Naive B cell (primary cell): Measurements from ENCODE around the gene ULBP3. TPM values are rescaled to one million over a fixed set of nuclear protein-coding genes. Genes with fewer than 3 reads are reported as not detected.
"Not testable (repeated sequence)": the region's sequence is repeated elsewhere in the genome, so short reads cannot be mapped to it uniquely, and the experiment has no call there.

Experiments used
- ATAC-seq, 2 donors: fragments of 150-1000 bp; cut with Tn5 transposase; 2 replicates each; pipeline ENCODE4 v1.10.0; 2021; ENCODE audit warnings: low read depth in 2 of 2, mild to moderate bottlenecking in 2 of 2, moderate library complexity in 2 of 2
- DNase-seq: peaks from one replicate; pipeline ENCODE4 v3.0.0; 2022
- H3K27ac Mint-ChIP-seq, 6 donors: one replicate each; pipeline ENCODE4 v1.8.0; 2020 to 2022; ENCODE audit warnings: mild to moderate bottlenecking in 6 of 6, mixed read lengths in 6 of 6, moderate library complexity in 5 of 6, inconsistent platforms in 2 of 6
- H3K27me3 Mint-ChIP-seq, 3 donors: one replicate each; pipeline ENCODE4 v1.8.0; 2021 to 2022; ENCODE audit warnings: mixed read lengths in 3 of 3, mild to moderate bottlenecking in 1 of 3
- H3K36me3 Mint-ChIP-seq, 2 donors: one replicate each; pipeline ENCODE4 v1.8.0; 2020 to 2022; ENCODE audit warnings: mixed read lengths in 2 of 2, inconsistent platforms in 1 of 2, mild to moderate bottlenecking in 1 of 2
- H3K4me1 Mint-ChIP-seq, 3 donors: one replicate each; pipeline ENCODE4 v1.8.0; 2020 to 2022; ENCODE audit warnings: mixed read lengths in 3 of 3, inconsistent platforms in 1 of 3, mild to moderate bottlenecking in 1 of 3, moderate library complexity in 1 of 3
- H3K4me3 Mint-ChIP-seq, 8 donors: one replicate each; pipeline ENCODE4 v1.8.0; 2020 to 2022; ENCODE audit warnings: mild to moderate bottlenecking in 8 of 8, mixed read lengths in 8 of 8, moderate library complexity in 8 of 8, inconsistent platforms in 2 of 8
- H3K9me3 Mint-ChIP-seq, 7 donors: one replicate each; pipeline ENCODE4 v1.8.0; 2020 to 2022; ENCODE audit warnings: mixed read lengths in 7 of 7, mild to moderate bottlenecking in 5 of 7, inconsistent platforms in 2 of 7, moderate library complexity in 1 of 7
- polyA plus RNA-seq, 6 donors: library from polyadenylated mRNA; unstranded; fragments of 300-500 nt; fragmentation: Illumina TruSeq; gene quantifications; one replicate each; pipeline ENCODE4 v1.2.3, GENCODE V29; 2021; ENCODE audit warnings: low read depth in 6 of 6

ULBP3 gene
- polyA plus RNA-seq, 6 donors from 2014 or later: not detected

GRCh38 chr6:150029749-150030148 is 39.2 kb downstream of the ULBP3 start:
- Mint-ChIP-seq H3K27ac (peak overlapping the region in 3 of 6 donors; percentile 5 to 76 (median 15)), H3K9me3 (peaks cover 0 to 3% (median 0%) of the 10 kb centered on the region in 7 donors), H3K36me3 (peaks cover 0 to 8% of the 10 kb centered on the region in 2 donors), H3K4me3 (peak overlapping the region in 5 of 8 donors; percentile 15 to 78 (median 57)), H3K27me3 (peaks cover 32 to 63% (median 61%) of the 10 kb centered on the region in 3 donors), H3K4me1 (peaks cover 32 to 42% (median 37%) of the 10 kb centered on the region in 3 donors)
- DNase-seq (peak; percentile 41), ATAC-seq (peak; percentile 83 to 91)

GRCh38 chr6:150029276-150029675 is 39.6 kb downstream of the ULBP3 start:
- Mint-ChIP-seq H3K36me3 (peaks cover 0 to 8% of the 10 kb centered on the region in 2 donors), H3K27me3 (peaks cover 36 to 68% (median 61%) of the 10 kb centered on the region in 3 donors), H3K4me3 (peak overlapping the region in 3 of 8 donors; percentile 15 to 57 (median 46)), H3K27ac (peak overlapping the region in 4 of 6 donors; percentile 5 to 76 (median 36)), H3K9me3 (peaks cover 0 to 3% (median 0%) of the 10 kb centered on the region in 7 donors), H3K4me1 (peaks cover 36 to 46% (median 41%) of the 10 kb centered on the region in 3 donors)
- DNase-seq (no peak), ATAC-seq (no peak)

- ATAC-seq: no peak
- peaks cover 0 to 3% (median 0%) of the 10 kb centered on the region in 7 donors for H3K9me3 Mint-ChIP-seq
- H3K4me1 Mint-ChIP-seq: peaks cover 36 to 46% (median 41%) of the 10 kb centered on the region in 3 donors
- H3K4me3 Mint-ChIP-seq: peak overlapping the region in 1 of 8 donors; percentile 20
- H3K36me3 Mint-ChIP-seq: peaks cover 0 to 4% of the 10 kb centered on the region in 2 donors
- H3K27me3 Mint-ChIP-seq: peaks cover 36 to 70% (median 61%) of the 10 kb centered on the region in 3 donors
- DNase-seq: no peak
- peak overlapping the region in 2 of 6 donors; percentile 68 to 83 for H3K27ac Mint-ChIP-seq
These were observed 40.1 kb downstream of the ULBP3 start for GRCh38 chr6:150028799-150029198.

GRCh38 chr6:150027806-150028565 is 40.9 kb downstream of the ULBP3 start:
- Mint-ChIP-seq H3K9me3 (peaks cover 0 to 3% (median 0%) of the 10 kb centered on the region in 7 donors), H3K27ac (no peak overlapping the region), H3K4me3 (peak overlapping the region in 1 of 8 donors; percentile 60), H3K27me3 (peaks cover 36 to 69% (median 60%) of the 10 kb centered on the region in 3 donors), H3K4me1 (peaks cover 36 to 46% (median 41%) of the 10 kb centered on the region in 3 donors), H3K36me3 (peaks cover 0 to 3% of the 10 kb centered on the region in 2 donors)
- ATAC-seq (no peak), DNase-seq (no peak)

- H3K4me1 Mint-ChIP-seq: peaks cover 36 to 46% (median 41%) of the 10 kb centered on the region in 3 donors
- DNase-seq (no peak), ATAC-seq (no peak)
- peaks cover 35 to 64% (median 58%) of the 10 kb centered on the region in 3 donors for H3K27me3 Mint-ChIP-seq
- peak overlapping the region in 1 of 8 donors; percentile 44 for H3K4me3 Mint-ChIP-seq
- peak overlapping the region in 1 of 6 donors; percentile 42 for H3K27ac Mint-ChIP-seq
- H3K36me3 Mint-ChIP-seq: peaks cover 0 to 3% of the 10 kb centered on the region in 2 donors
- peaks cover 0 to 3% (median 0%) of the 10 kb centered on the region in 7 donors for H3K9me3 Mint-ChIP-seq
These were observed 41.7 kb downstream of the ULBP3 start for GRCh38 chr6:150026976-150027805.

- peaks cover 36 to 42% (median 41%) of the 10 kb centered on the region in 3 donors for H3K4me1 Mint-ChIP-seq
- H3K27ac Mint-ChIP-seq: peak within 1 kb of the TSS in 3 of 6 donors; percentile 24 to 72 (median 54)
- H3K9me3 Mint-ChIP-seq: peaks cover 0 to 3% (median 0%) of the 10 kb centered on the region in 7 donors
- peak within 1 kb of the TSS in 7 of 8 donors; percentile 49 to 82 (median 70) for H3K4me3 Mint-ChIP-seq
- peaks cover 40 to 66% (median 64%) of the 10 kb centered on the region in 3 donors for H3K27me3 Mint-ChIP-seq
- peaks cover 0 to 3% of the 10 kb centered on the region in 2 donors for H3K36me3 Mint-ChIP-seq
- ATAC-seq (no peak), DNase-seq (no peak)
These were observed 43.6 kb downstream of the ULBP3 start, which contains the start of gene RAET1L for GRCh38 chr6:150025201-150025917. Gene RAET1L, minus strand, starts transcription at chr6:150025532. Its CDS starts 61 bp downstream, at chr6:150025471.

- Mint-ChIP-seq H3K4me3 (peak overlapping the region in 3 of 8 donors; percentile 52 to 74 (median 59)), H3K27me3 (peaks cover 35 to 69% (median 66%) of the 10 kb centered on the region in 3 donors), H3K36me3 (peaks cover 0 to 1% of the 10 kb centered on the region in 2 donors), H3K27ac (peak overlapping the region in 2 of 6 donors; percentile 24 to 72), H3K9me3 (peaks cover 0 to 3% (median 0%) of the 10 kb centered on the region in 7 donors), H3K4me1 (peaks cover 32 to 36% (median 36%) of the 10 kb centered on the region in 3 donors)
- DNase-seq: no peak
- no peak for ATAC-seq
These were observed 44.2 kb downstream of the ULBP3 start for GRCh38 chr6:150024646-150025155.

GRCh38 chr6:150024021-150024420 is 44.9 kb downstream of the ULBP3 start:
- H3K27ac Mint-ChIP-seq, H3K36me3 Mint-ChIP-seq, H3K9me3 Mint-ChIP-seq, H3K4me3 Mint-ChIP-seq, ATAC-seq, DNase-seq: not testable (repeated sequence)
- Mint-ChIP-seq H3K4me1 (peaks cover 25 to 29% (median 29%) of the 10 kb centered on the region in 3 donors), H3K27me3 (peaks cover 37 to 75% (median 71%) of the 10 kb centered on the region in 3 donors)

- Mint-ChIP-seq H3K4me1 (peaks cover 17 to 18% (median 18%) of the 10 kb centered on the region in 3 donors), H3K27me3 (peaks cover 47 to 77% (median 74%) of the 10 kb centered on the region in 3 donors)
- H3K36me3 Mint-ChIP-seq, ATAC-seq, H3K27ac Mint-ChIP-seq, DNase-seq, H3K9me3 Mint-ChIP-seq, H3K4me3 Mint-ChIP-seq: not testable (repeated sequence)
These were observed 47.1 kb downstream of the ULBP3 start for GRCh38 chr6:150021870-150022269.

GRCh38 chr6:150018846-150019580 is 49.9 kb downstream of the ULBP3 start:
- no peak overlapping the region for H3K27ac Mint-ChIP-seq
- H3K4me1 Mint-ChIP-seq: peaks cover 14 to 15% (median 14%) of the 10 kb centered on the region in 3 donors
- H3K36me3 Mint-ChIP-seq: no peaks in the 10 kb centered on the region
- DNase-seq: no peak
- no peak overlapping the region for H3K4me3 Mint-ChIP-seq
- no peak for ATAC-seq
- peaks cover 52 to 76% (median 69%) of the 10 kb centered on the region in 3 donors for H3K27me3 Mint-ChIP-seq
- H3K9me3 Mint-ChIP-seq: no peaks in the 10 kb centered on the region

- ATAC-seq, DNase-seq, H3K9me3 Mint-ChIP-seq, H3K36me3 Mint-ChIP-seq, H3K4me3 Mint-ChIP-seq: not testable (repeated sequence)
- peaks cover 56 to 78% (median 75%) of the 10 kb centered on the region in 3 donors for H3K27me3 Mint-ChIP-seq
- peaks cover 15 to 19% (median 17%) of the 10 kb centered on the region in 3 donors for H3K4me1 Mint-ChIP-seq
- peak overlapping the region in 1 of 6 donors; percentile 87 for H3K27ac Mint-ChIP-seq
These were observed 51.8 kb downstream of the ULBP3 start for GRCh38 chr6:150017186-150017521.
